Activated naive CD8-positive, alpha-beta T cell treated with anti-CD3 and anti-CD28 coated beads, Interleukin-2, amount 50 U/mL, for 16 hours (primary cell): ENCODE results near the gene APLP2.
"Not testable (repeated sequence)": the region's sequence is repeated elsewhere in the genome, so short reads cannot be mapped to it uniquely, and the experiment has no call there.

Experiments used
- DNase-seq: peaks from one replicate; pipeline ENCODE4 v3.0.0-alpha.2; 2020; ENCODE audit warnings: low read depth, low spot score

Gene APLP2

GRCh38 chr11:130090517-130090916 is 20.8 kb downstream of the APLP2 start:
- not testable (repeated sequence) for DNase-seq

GRCh38 chr11:130091169-130091568 is 21.5 kb downstream of the APLP2 start:
- not testable (repeated sequence) for DNase-seq

- DNase-seq, result no peak
These were observed 23.0 kb downstream of the APLP2 start for GRCh38 chr11:130092661-130093060.

GRCh38 chr11:130094614-130095013 is 24.9 kb downstream of the APLP2 start:
- DNase-seq, result no peak

- DNase-seq, result no peak
These were observed 25.6 kb downstream of the APLP2 start for GRCh38 chr11:130095326-130095725.

GRCh38 chr11:130096042-130096441 is 26.3 kb downstream of the APLP2 start:
- DNase-seq, result no peak

GRCh38 chr11:130096823-130097222 is 27.1 kb downstream of the APLP2 start:
- DNase-seq, result no peak

GRCh38 chr11:130097285-130097684 is 27.6 kb downstream of the APLP2 start:
- no peak for DNase-seq

GRCh38 chr11:130099356-130099755 is 29.7 kb downstream of the APLP2 start:
- no peak for DNase-seq

- DNase-seq, result no peak
These were observed 30.8 kb downstream of the APLP2 start for GRCh38 chr11:130100381-130101095.

GRCh38 chr11:130101661-130102060 is 32.0 kb downstream of the APLP2 start:
- DNase-seq, result no peak

GRCh38 chr11:130102301-130103249 is 32.9 kb downstream of the APLP2 start:
- DNase-seq, result no peak

- no peak for DNase-seq
These were observed 33.7 kb downstream of the APLP2 start for GRCh38 chr11:130103296-130103814.

GRCh38 chr11:130106381-130106780 is 36.7 kb downstream of the APLP2 start:
- no peak for DNase-seq

- not testable (repeated sequence) for DNase-seq
These were observed 39.0 kb downstream of the APLP2 start for GRCh38 chr11:130108671-130109070.

GRCh38 chr11:130109386-130109785 is 39.7 kb downstream of the APLP2 start:
- no peak for DNase-seq

- DNase-seq, result no peak
These were observed 40.8 kb downstream of the APLP2 start for GRCh38 chr11:130110339-130111108.

GRCh38 chr11:130112071-130112830 is 42.6 kb downstream of the APLP2 start:
- no peak for DNase-seq

- no peak for DNase-seq
These were observed 44.6 kb downstream of the APLP2 start for GRCh38 chr11:130114281-130114680.

GRCh38 chr11:130114726-130115125 is 45.0 kb downstream of the APLP2 start:
- no peak for DNase-seq

GRCh38 chr11:130115218-130115617 is 45.5 kb downstream of the APLP2 start:
- no peak for DNase-seq
